Ascending aorta (tissue), 2 donors: ENCODE data around the gene VGLL1. TPM values are rescaled to one million over a fixed set of nuclear protein-coding genes. Genes with fewer than 3 reads are reported as not detected.

ENCODE experiments used
- DNase-seq, 2 donors: peaks; one replicate each; pipeline ENCODE4 v3.0.0-alpha.2; 2019; ENCODE audit warnings: low spot score in 2 of 2
- H3K27ac ChIP-seq, 2 donors: fragments of 200-600 bp; sonication (generic); one replicate each; pipeline ENCODE4 v1.5.1; 2016 to 2017; ENCODE audit warnings: mild to moderate bottlenecking in 1 of 2
- H3K27me3 ChIP-seq: fragments of 200-600 bp; sonication (generic); one replicate; pipeline ENCODE4 v1.5.1; 2017
- H3K36me3 ChIP-seq, 2 donors: fragments of 200-600 bp; sonication (generic); one replicate each; pipeline ENCODE4 v1.5.1; 2016
- H3K4me1 ChIP-seq, 2 donors: fragments of 200-600 bp; sonication (generic); one replicate each; pipeline ENCODE4 v1.5.1; 2016 to 2017; ENCODE audit warnings: mild to moderate bottlenecking in 1 of 2
- H3K4me3 ChIP-seq, 2 donors: fragments of 200-600 bp; sonication (generic); one replicate each; pipeline ENCODE4 v1.5.1; 2016 to 2017; ENCODE audit warnings: mild to moderate bottlenecking in 1 of 2
- H3K9me3 ChIP-seq, 2 donors: fragments of 200-600 bp; sonication (generic); one replicate each; pipeline ENCODE4 v1.5.1; 2016
- intact Hi-C: fragments of 100-400 bp; cut with DNase I; formaldehyde crosslinking; loops from one replicate; pipeline ENCODE4 v1.15.1; 2023
- total RNA-seq: library from RNA; depleted of rRNA; stranded (reverse); fragments of >200 nt; gene quantifications from one replicate; pipeline ENCODE4 v1.1.0, GENCODE V29; 2016
- TF ChIP-seq, protein P1 (sequence below), 3 experiments: fragments of 200-600 bp in 2 of 3; fragments of 450-650 bp in 1 of 3; sonication (generic) in 2 of 3; IDR thresholded peaks; one replicate each; pipeline ENCODE4 v1.5.1; 2016 to 2019; ENCODE audit warnings: antibody characterized with exemption in 3 of 3, mild to moderate bottlenecking in 1 of 3, moderate library complexity in 1 of 3

VGLL1 gene
- total RNA-seq, 1 donor from 2014 or later, result not detected

DNA sequence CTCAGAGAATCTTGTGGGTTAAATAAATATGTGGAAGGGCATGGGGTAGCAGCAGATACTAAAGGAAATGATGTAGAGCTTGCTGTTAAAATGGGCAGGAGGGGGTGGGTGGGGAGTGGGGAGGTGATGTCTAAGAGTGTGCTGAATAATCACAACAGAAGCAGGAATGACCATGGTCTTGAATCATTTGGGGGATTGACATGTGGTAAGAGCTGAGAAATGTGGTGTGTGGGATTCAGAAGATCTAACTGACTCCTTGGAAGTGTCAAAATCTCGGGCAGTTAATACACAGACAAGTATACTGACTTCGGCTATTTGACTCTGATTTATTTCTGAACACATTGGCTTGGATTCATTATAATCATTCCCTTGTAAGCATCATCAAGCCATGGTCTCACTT, 6.8 kb downstream of the VGLL1 start:
- H3K9me3 ChIP-seq, result no peaks in the 10 kb centered on the region
- H3K36me3 ChIP-seq, result no peaks in the 10 kb centered on the region
- DNase-seq, result no peak
- no peaks in the 10 kb centered on the region for H3K4me1 ChIP-seq
- TF ChIP-seq, protein P1, sequence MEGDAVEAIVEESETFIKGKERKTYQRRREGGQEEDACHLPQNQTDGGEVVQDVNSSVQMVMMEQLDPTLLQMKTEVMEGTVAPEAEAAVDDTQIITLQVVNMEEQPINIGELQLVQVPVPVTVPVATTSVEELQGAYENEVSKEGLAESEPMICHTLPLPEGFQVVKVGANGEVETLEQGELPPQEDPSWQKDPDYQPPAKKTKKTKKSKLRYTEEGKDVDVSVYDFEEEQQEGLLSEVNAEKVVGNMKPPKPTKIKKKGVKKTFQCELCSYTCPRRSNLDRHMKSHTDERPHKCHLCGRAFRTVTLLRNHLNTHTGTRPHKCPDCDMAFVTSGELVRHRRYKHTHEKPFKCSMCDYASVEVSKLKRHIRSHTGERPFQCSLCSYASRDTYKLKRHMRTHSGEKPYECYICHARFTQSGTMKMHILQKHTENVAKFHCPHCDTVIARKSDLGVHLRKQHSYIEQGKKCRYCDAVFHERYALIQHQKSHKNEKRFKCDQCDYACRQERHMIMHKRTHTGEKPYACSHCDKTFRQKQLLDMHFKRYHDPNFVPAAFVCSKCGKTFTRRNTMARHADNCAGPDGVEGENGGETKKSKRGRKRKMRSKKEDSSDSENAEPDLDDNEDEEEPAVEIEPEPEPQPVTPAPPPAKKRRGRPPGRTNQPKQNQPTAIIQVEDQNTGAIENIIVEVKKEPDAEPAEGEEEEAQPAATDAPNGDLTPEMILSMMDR (IDR thresholded peaks at IDR 0.05), result no peak
- no peaks in the 10 kb centered on the region for H3K27me3 ChIP-seq
- intact Hi-C loops, result no loop called here
- no peak overlapping the region for H3K4me3 ChIP-seq
- no peak overlapping the region for H3K27ac ChIP-seq

DNA sequence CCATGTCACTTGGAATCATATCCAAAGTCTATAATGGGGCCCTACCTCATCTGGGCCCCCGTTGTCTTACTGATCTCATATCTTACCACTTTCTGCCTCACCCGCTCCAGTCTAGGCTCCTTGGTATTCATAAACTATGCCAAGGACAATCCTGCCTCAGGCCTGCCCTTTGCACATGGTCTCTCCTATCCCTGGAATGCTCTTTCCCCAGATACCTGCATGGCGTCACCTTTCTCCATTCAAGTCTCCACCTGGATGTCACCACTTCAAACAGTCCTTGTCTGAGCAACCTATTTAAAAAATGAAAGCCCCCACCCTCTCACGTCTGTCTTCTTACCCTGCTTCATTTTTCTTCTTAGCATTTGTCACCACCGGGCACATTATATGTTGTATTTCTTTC, 8.2 kb downstream of the VGLL1 start:
- no peaks in the 10 kb centered on the region for H3K9me3 ChIP-seq
- H3K36me3 ChIP-seq, result no peaks in the 10 kb centered on the region
- TF ChIP-seq, protein P1 (IDR thresholded peaks at IDR 0.05), result no peak
- intact Hi-C loops, result no loop called here
- no peaks in the 10 kb centered on the region for H3K27me3 ChIP-seq
- no peaks in the 10 kb centered on the region for H3K4me1 ChIP-seq
- H3K27ac ChIP-seq, result no peak overlapping the region
- DNase-seq, result no peak
- no peak overlapping the region for H3K4me3 ChIP-seq

DNA sequence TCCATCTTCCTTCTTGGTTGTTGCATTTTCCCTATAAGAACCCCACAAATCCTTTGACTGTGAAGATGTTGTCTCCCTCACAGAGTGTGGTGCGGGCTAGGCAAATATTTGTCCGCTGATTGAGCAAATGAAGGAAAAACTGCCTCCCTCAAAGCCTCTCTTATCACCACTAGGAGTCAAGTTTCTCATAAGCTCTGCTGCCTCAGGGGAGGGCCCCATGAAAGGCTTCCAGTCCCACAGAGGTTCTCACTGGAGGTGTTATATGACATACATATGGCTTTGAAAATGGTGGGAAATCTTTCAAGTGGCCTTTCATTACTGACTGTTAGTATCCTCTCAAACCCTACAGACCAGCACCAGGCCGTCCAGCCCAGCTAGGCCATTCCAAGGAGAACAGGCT, 9.3 kb downstream of the VGLL1 start:
- Histone ChIP-seq H3K4me3 (no peak overlapping the region), H3K9me3 (no peaks in the 10 kb centered on the region), H3K4me1 (no peaks in the 10 kb centered on the region), H3K36me3 (no peaks in the 10 kb centered on the region), H3K27ac (no peak overlapping the region), H3K27me3 (no peaks in the 10 kb centered on the region)
- intact Hi-C loops, result no loop called here
- DNase-seq, result no peak
- TF ChIP-seq, protein P1 (IDR thresholded peaks at IDR 0.05), result no peak

DNA sequence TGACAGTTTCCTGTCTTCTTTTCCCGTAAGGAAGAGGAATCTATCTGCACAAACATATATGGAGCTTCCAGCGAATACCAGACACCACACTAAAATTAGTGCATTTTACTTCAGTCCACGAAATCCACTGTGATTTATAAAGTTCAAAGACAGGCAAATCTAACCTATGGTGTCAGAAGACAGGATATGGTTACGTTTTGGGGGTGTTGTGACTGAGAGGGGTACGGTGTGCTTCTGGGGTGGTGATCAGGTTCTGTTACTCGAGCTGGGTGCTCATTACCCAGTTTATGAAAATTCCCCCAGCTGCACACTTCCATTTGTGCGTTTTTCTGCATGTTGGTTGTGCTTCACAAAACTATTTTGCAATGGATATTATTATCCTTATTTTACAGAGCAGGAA, 10.3 kb downstream of the VGLL1 start:
- Histone ChIP-seq H3K4me3 (no peak overlapping the region), H3K9me3 (no peaks in the 10 kb centered on the region), H3K4me1 (no peaks in the 10 kb centered on the region), H3K36me3 (no peaks in the 10 kb centered on the region), H3K27me3 (no peaks in the 10 kb centered on the region), H3K27ac (no peak overlapping the region)
- intact Hi-C loops, result no loop called here
- TF ChIP-seq, protein P1 (IDR thresholded peaks at IDR 0.05), result no peak
- no peak for DNase-seq

DNA sequence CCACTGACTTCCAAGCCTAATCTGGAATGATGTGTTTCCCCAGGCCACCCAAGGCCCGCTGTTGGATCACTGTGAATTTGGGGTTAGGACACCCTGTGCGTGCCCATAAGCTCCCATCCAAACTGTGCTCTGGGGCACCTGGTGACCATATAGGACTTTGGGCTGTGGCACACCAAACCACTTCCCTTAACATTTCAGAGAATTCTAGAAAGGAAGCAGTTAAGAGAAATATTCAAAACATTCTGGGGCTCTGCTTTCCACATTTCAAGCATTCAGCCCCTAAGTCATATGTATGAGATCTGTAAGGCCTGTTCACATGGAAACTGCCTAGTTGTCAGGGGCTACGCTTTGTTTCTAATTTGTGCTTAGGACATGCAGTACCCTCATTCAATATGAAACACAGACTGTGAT, 14.4 kb downstream of the VGLL1 start:
- Histone ChIP-seq H3K9me3 (no peaks in the 10 kb centered on the region), H3K4me3 (no peak overlapping the region), H3K27ac (no peak overlapping the region), H3K36me3 (no peaks in the 10 kb centered on the region), H3K27me3 (no peaks in the 10 kb centered on the region), H3K4me1 (no peaks in the 10 kb centered on the region)
- DNase-seq, result no peak
- TF ChIP-seq, protein P1 (IDR thresholded peaks at IDR 0.05), result no peak
- intact Hi-C loops, result no loop called here

DNA sequence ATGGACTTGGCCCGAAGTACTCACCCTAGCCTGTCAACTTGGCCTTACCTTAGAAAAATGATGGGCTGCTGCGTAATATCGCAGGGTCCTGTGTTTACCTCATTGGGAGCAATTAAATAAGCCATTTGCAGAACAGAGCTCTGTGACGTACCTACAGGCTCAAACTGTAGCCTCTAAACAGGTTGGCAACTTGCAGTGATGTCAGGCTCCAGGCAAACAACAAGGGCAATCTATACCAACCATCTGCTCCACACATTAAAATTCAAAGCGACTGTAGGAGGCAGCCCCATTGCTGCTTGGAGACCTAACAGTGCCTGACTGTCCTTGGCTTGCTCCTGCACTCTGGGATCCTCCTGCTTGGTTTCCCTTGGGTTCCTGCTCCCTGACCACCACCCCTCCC, 17.2 kb downstream of the VGLL1 start:
- Histone ChIP-seq H3K27ac (no peak overlapping the region), H3K27me3 (no peaks in the 10 kb centered on the region), H3K9me3 (no peaks in the 10 kb centered on the region), H3K36me3 (no peaks in the 10 kb centered on the region), H3K4me3 (no peak overlapping the region), H3K4me1 (no peaks in the 10 kb centered on the region)
- intact Hi-C loops, result no loop called here
- TF ChIP-seq, protein P1 (IDR thresholded peaks at IDR 0.05), result no peak
- no peak for DNase-seq
